HEK293 (cell line): ENCODE results near the gene DLEC1.

Source experiments
- ZNF510 ChIP-seq: fragments of 450-650 bp; formaldehyde crosslinking; IDR thresholded peaks from 2 replicates; pipeline ENCODE4 v1.5.1; 2018; ENCODE audit warnings: mild to moderate bottlenecking, missing genetic modification characterization, missing biosample characterization; ENCODE audit not compliant: insufficient replicate concordance
- ZNF776 ChIP-seq: fragments of 450-650 bp; formaldehyde crosslinking; IDR thresholded peaks from 2 replicates; pipeline ENCODE4 v1.5.0; 2017; ENCODE audit warnings: missing biosample characterization, missing genetic modification characterization, borderline replicate concordance
- TF ChIP-seq, protein P1 (sequence below): fragments of 450-650 bp; formaldehyde crosslinking; IDR thresholded peaks from 2 replicates; pipeline ENCODE4 v1.5.1; 2016; ENCODE audit warnings: missing biosample characterization, missing genetic modification characterization

DNA sequence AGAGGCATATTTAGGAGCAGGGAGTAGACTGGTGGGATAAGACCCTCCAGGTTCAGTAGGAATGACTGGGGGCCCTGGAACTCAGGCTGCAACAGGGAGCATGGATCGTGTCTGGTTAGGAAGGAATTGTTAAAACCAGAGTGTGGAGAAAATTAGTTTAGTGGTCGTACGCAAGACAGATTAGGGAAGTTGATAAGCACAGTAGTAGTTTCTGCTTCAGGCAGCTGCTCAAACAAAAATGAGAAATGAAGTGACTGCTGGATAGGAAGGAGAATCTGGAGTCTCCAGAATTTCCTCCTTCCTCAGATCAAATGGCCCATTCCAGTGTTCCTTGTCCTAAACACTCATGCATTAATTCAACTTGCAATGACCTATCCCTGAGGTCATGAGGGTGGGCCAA is 110.7 kb downstream of the DLEC1 start:
- TF ChIP-seq ZNF776 (tag by site-specific recombination): no peak
- no peak for TF ChIP-seq ZNF510 (tag by site-specific recombination)
- TF ChIP-seq, protein P1, sequence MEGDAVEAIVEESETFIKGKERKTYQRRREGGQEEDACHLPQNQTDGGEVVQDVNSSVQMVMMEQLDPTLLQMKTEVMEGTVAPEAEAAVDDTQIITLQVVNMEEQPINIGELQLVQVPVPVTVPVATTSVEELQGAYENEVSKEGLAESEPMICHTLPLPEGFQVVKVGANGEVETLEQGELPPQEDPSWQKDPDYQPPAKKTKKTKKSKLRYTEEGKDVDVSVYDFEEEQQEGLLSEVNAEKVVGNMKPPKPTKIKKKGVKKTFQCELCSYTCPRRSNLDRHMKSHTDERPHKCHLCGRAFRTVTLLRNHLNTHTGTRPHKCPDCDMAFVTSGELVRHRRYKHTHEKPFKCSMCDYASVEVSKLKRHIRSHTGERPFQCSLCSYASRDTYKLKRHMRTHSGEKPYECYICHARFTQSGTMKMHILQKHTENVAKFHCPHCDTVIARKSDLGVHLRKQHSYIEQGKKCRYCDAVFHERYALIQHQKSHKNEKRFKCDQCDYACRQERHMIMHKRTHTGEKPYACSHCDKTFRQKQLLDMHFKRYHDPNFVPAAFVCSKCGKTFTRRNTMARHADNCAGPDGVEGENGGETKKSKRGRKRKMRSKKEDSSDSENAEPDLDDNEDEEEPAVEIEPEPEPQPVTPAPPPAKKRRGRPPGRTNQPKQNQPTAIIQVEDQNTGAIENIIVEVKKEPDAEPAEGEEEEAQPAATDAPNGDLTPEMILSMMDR (tag by site-specific recombination): no peak
